IPS-18c (cell line): ENCODE results near the gene APOE.
"Not testable (repeated sequence)": the region's sequence is repeated elsewhere in the genome, so short reads cannot be mapped to it uniquely, and the experiment has no call there.

Experiments
- H3K4me3 ChIP-seq: 2 replicates; pipeline ENCODE4 v1.7.0; 2013; ENCODE audit warnings: low read depth, mild to moderate bottlenecking, low read length, moderate library complexity; ENCODE audit not compliant: insufficient read depth
- H3K9me3 ChIP-seq: one replicate; pipeline ENCODE4 v1.6.1; 2013; ENCODE audit warnings: mild to moderate bottlenecking, low read length, moderate library complexity; ENCODE audit not compliant: control insufficient read depth, insufficient read depth

The APOE gene

DNA sequence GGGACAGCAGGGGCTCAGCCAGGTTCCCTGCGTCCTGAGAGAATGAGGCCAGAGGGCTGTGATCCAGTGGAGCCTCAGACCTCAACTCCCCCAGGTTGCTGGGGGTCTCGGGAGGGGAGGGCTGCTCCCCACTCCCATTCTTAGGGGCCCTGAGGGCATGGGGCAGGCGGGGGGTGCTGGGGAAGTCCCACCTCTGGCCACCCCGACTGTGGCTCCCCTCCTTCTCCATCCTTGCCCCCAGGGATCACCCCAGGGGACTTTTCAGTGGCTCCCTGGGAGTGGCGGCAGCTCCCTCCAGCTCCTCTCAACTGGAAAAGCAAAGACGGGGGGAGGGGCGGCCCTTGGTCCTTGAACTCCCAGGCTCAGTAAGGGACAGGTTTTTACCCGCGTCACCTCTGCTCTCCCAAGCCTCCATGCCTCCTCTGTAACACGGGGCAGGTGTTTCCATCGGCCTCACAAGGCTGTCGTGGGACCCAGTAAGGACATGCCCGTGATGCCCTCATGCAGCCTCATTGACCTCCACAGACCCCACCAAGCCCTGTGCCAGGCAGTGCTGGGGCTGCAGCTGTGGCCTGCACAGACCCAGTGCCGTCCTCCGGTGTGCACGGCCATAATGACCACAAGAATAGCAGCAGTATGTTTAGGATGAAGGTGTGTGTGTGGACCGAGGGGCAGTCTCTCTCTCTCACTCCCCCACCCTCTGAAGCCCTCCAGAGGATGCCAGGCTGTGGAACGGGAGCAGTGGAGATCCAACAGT is 26.1 kb upstream of the APOE start:
- Histone ChIP-seq H3K4me3 (no peak overlapping the region), H3K9me3 (no peaks in the 10 kb centered on the region)

DNA sequence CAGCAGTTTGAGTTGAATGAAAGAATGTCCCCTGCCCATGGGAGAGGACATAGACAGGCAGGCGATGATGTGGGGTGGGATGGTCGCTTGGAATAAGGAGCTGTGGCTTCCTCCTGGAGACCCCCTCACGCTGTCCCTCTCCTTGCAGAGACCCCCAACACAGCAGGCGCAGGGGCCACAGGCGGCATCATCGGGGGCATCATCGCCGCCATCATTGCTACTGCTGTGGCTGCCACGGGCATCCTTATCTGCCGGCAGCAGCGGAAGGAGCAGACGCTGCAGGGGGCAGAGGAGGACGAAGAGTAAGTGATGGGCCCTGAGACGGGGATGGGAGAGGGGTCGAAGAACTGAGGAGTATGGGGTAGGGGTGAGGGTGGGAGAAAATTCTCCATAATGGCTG is 23.5 kb upstream of the APOE start:
- Histone ChIP-seq H3K4me3 (no peak overlapping the region), H3K9me3 (no peaks in the 10 kb centered on the region)

DNA sequence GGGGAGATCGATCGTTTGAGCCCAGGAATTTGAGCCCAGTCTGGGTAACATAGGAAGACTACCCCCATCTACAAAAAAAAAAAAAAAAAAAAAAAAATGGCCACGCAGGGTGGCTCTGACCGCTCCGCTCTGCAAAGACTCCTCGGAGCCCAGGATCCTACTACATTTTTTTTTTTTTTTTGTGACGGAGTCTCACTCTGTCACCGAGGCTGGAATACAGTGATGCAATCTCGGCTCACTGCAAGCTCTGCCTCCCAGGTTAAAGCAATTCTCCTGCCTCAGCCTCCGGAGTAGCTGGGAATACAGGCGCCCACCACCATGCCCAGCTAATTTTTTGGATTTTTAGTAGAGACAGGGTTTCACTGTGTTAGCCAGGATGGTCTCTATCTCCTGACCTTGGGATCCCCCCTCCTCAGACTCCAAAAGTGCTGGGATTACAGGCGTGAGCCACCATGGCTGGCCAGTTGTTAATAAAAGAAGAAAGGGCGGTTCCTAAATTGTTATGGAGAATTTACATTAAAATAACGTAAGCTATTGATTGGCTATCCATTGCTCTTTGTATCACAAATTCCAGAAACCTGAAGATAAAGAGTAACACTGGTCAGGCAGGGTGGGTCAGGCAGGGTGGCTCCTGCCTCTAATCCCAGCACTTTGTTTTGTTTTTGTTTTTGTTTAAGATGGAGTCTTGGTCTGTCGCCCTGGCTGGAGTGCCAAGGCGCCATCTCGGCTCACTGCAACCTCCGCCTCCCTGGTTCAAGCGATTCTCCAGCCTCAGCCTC is 22.8 kb upstream of the APOE start:
- not testable (repeated sequence) for H3K4me3 ChIP-seq, H3K9me3 ChIP-seq

DNA sequence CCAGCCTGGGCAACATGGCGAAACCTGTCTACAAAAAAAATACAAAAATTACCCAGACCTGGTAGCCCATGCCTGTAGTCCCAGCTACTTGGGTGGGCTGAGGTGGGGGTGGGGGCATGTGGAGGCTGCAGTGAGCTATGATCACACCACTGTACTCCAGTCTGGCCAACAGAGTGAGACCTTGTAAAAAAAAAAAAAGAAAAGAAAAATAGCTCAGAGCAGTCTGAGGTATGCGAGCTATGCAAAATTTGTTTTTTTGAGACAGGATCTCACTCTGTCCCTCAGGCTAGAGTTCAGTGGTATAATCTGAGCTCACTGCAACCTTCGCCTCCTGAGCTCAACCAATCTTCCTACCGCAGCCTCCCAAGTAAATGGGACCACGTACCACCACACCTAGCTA is 21.7 kb upstream of the APOE start:
- H3K9me3 ChIP-seq = no peaks in the 10 kb centered on the region
- no peak overlapping the region for H3K4me3 ChIP-seq

DNA sequence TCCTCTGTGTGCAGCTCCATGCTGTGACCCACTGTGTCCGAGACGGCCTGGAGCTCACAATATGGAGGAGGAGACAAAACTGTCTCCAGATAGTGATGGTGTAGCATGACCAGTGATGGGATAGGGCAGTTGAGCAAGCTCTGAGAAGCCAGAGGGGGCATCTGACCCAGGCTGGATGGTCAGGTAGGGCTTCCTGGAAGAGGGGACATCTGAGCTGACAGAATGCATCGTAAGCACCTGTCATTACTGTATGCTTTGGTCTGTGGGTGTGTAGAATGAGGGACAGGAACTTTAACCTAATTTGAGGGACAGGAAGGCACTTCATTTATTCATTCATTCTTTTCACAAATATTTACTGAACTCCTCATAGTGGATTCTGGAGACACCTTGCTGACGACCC is 21.0 kb upstream of the APOE start:
- H3K4me3 ChIP-seq = no peak overlapping the region
- H3K9me3 ChIP-seq = no peaks in the 10 kb centered on the region

DNA sequence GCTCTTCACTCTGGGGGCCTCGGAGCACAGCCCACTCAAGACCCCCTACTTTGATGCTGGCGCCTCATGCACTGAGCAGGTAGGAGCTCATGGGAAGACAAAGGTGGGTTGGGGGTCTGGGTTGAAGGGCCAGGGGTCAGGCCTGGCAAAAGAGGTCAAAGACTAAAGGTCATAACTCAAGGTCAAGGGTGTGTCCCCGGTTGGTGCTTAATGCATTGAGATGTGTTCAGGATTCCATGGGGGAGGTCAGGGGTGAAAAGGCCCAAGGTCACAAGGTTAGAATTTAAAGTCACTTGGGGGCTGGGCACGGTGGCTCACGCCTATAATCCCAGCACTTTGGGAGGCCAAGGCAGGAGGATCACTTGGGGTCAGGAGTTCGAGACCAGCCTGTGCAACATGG is 19.5 kb upstream of the APOE start:
- Histone ChIP-seq H3K9me3 (no peaks in the 10 kb centered on the region), H3K4me3 (no peak overlapping the region)

DNA sequence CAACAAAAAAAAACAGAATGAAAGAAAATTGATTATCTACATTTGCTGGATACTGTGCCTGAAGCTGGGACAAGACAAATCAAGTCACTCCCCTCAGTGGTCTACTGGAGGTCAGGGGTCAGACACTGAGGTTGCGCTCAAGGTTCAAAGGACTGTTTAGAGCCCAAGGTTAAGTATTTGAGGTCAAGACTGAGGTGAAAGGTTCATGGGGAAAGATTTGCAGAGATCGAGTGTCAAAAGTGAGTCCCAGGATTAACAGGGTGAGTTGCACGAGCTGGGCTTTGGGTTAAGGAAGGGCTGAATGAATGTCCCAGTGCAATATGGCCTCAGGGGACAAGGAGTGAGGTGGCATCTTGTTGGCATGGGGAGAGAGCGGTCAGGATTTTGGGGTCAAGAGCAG is 17.9 kb upstream of the APOE start:
- no peak overlapping the region for H3K4me3 ChIP-seq
- H3K9me3 ChIP-seq = no peaks in the 10 kb centered on the region

DNA sequence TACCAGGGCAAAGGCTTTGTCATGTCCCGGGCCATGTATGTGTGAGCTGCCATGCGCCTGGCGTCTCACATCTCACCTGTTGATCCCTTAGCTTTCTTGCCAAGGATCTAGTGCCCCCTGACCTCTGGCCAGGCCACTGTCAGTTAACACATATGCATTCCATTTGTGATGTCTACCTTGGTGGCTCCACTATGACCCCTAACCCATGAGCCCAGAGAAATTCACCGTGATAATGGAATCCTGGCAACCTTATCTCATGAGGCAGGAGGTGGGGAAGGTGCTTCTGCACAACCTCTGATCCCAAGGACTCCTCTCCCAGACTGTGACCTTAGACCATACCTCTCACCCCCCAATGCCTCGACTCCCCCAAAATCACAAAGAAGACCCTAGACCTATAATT is 17.3 kb upstream of the APOE start:
- H3K9me3 ChIP-seq, H3K4me3 ChIP-seq: not testable (repeated sequence)

DNA sequence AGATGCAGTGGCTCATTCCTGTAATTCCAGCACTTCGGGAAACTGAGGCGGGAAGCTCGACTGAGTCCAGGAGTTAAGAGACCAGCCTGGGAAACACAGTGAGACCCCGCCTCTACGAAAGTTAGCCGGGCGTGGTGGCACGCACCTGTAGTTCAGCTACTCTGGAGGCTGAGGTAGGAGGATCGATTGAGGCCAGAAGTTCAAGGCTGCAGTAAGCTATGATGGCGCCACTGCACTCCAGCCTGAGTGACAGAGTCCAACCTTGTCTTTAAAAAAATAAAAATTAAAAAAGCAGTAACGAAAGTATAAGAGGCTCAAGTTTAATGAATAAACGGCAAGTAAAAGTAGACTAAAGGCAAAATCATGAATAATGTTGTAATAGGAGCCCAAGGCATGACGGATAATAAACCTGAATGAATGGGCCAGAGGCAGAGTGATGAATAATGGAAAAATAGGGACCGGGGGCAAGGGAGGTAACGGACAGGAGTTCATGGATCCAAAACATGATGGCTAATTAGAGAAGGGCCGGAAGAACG is 15.7 kb upstream of the APOE start:
- H3K9me3 ChIP-seq = no peaks in the 10 kb centered on the region

DNA sequence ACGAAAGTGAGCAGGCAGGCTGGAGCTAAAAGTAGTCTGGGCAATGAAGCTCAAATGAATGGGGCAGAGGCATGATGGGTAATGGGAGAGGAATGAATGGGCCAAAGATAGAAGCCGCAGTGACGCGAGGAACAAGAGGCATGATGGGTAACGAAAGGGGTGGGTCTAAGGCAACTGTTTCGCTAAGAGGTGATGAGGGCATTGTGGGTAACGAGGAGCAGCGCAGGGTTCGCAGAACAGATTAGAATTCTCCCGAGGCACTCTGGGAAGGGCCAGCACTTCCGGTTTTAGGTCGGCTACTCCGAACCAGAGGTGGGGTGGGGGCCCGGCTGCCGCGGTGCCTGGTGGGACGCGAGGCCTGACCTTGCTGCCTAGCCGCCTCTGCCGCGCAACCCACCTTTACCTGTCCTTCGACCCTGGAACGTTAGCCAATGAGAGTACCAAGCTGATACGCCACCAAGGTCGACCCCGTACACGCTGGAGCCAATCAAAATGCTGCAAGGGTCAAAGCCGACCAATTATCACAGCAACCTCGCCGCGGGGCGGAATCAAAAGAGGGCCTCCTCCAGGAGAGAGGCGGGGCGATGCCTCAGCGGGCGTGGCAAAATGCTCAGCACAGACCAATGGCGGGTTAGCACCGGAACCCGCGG is 15.1 kb upstream of the APOE start:
- H3K9me3 ChIP-seq = no peaks in the 10 kb centered on the region
- H3K4me3 ChIP-seq = peak overlapping the region; percentile 38; the same call in 1 of the 2 replicates

More for the DNA sequence above, 15.7 kb upstream of the APOE start:
- H3K4me3 ChIP-seq = peak overlapping the region; percentile 38; the same call in 1 of the 2 replicates

DNA sequence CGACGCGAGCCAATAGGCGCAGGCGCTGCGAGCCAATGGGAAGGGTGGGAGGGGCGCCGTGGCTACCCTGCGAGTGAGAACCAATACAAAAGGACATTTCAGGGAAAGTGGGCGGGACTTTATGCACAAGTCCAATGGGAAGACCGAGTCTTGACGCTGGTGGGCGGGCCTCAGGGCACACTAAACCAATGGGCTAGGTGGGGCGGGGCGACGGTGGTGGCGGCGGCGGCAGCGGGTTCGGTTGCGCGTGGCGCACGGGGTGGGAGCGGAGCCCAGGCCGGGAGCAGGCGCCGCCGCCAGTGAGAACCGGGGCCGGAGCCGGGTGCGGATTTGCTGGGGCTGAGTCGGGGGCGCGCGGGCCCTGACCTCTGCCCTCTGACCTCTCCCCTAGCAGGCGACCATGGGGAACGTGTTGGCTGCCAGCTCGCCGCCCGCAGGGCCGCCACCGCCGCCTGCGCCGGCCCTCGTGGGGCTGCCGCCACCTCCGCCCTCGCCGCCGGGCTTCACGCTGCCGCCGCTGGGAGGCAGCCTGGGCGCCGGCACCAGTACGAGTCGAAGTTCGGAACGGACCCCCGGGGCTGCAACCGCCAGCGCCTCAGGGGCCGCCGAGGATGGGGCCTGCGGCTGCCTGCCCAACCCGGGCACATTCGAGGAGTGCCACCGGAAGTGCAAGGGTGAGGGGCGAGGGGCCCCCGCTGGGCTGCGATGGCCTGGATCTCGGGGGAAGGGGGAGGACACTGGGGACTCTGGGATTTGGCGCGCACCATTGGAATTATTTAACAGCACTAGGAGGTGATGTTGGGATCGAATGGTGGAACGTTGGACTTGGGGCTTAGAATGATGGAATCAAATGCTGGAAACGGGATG is 14.3 kb upstream of the APOE start, which contains the start of gene TOMM40:
TOMM40 (plus strand) TSS at position 239 of the 867 bp plus-strand sequence; CDS start at position 401, 162 bp downstream.
- H3K4me3 ChIP-seq = peak within 1 kb of the TSS; percentile 92
- H3K9me3 ChIP-seq = no peaks in the 10 kb centered on the region

DNA sequence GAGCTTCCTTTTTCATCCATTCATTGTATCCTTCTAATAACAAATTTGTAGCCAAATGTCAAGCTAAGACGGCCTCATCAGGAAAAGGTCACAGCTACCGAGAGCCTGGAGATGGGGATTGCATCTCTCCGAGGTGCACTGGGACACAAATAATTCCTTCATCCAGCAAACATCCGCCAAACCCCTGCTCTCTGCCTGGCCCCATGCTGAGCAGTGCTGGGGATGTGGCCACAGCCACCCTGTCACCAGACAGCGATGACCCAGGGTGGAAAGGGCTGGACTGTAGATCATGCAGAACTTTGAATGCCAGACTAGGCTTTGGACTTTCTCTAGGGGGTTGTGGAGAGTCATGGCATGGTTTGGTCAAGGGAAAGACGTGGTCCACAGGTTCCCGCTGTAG is 12.7 kb upstream of the APOE start:
- no peaks in the 10 kb centered on the region for H3K9me3 ChIP-seq
- H3K4me3 ChIP-seq = no peak overlapping the region; the same call in 1 of the 2 replicates

DNA sequence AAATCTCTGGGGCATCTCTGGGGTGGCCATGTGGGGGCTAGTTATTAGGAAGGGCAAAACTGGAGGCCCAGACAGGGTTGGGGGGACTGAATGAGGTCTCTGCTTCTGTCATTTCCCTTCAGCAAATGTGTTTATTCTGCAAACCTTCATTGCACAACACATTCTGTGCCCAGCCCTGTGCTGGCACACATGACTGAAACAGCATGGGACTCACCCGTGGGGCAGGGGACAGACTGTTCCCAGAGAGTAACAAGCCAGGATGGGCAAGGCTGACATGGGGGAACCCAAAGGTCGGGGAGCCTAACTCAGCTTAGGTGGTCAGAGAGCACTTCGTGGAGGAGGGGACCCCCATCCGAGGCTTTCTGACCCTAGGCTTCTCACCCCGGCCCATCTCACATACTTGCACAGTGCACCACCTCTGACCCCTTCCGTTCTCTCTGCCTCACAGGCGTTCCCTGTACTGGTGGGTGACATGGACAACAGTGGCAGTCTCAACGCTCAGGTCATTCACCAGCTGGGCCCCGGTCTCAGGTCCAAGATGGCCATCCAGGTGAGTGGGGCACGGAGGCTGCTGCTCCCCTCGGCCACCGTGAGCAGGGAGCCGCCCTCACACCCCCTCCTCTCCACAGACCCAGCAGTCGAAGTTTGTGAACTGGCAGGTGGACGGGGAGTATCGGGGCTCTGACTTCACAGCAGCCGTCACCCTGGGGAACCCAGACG is 12.1 kb upstream of the APOE start:
- H3K4me3 ChIP-seq = no peak overlapping the region
- no peaks in the 10 kb centered on the region for H3K9me3 ChIP-seq

DNA sequence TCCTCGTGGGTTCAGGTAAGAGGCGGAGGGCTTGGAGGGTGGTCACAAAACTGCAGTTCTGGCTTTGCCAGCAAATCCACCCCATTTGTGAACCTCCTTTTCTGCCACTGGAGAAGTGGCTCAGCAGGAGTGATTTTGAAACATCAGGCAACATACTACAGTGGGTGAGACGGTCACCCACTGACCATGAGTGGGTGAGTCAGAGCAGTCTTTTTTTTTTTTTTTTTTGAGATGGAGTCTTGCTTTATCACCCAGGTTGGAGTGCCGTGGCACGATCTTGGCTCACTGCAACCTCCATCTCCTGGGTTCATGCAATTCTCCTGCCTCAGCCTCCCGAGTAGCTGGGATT is 11.6 kb upstream of the APOE start:
- Histone ChIP-seq H3K4me3 (no peak overlapping the region), H3K9me3 (no peaks in the 10 kb centered on the region)

DNA sequence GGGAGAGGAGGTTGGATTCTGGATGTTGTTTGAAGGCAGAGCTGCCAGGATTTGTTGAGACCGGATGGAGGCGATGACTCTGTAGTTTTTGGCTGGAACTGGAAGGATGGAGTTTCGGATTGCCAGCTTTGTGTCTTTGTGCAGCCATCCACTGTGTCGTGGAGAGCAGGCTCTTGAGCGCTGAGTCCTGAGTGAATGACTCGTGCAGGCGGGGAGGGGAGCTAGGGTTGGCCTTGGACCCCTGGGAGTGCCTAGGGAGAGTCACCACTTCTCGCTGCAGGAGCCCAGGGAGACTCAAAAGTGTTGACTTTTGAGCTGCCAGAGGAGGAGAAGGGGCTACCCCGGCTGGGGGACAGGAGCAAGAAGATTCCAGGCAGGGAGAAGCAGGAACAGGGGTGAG is 10.7 kb upstream of the APOE start:
- Histone ChIP-seq H3K9me3 (no peaks in the 10 kb centered on the region), H3K4me3 (no peak overlapping the region)

DNA sequence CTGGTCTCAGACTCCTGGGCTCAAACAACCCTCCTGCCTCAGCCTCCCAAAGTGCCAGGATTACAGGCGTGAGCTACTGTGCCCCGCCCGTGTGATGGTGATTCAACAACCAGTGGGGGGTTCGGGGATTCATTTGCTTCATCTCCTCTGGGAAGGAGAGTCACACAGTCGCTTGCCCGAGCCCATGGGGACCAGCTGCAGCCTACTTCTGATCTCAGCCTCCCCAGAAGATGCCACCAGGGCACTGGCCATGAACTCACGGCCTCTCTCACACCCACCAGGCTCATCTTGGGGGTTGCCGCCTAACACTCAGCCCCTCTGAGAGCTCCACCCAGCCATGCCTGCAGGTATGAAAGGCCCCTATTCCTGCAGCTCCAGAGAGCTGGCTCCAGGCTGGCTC is 7.8 kb upstream of the APOE start:
- no peaks in the 10 kb centered on the region for H3K9me3 ChIP-seq
- H3K4me3 ChIP-seq = no peak overlapping the region
